Stimulated activated naive B cell treated with anti-CD40 and anti-IgM and Interleukin-4, amounts not matched to agents 10 μg/mL and 1 μg/mL and 100 μg/mL, for 72 hours (primary cell): ENCODE data around the gene RTL10.

ENCODE experiments used
- ATAC-seq, 2 donors: fragments of 150-1000 bp; cut with Tn5 transposase; replicated peaks; 2 replicates each; pipeline ENCODE4 v1.10.0; 2021; ENCODE audit warnings: moderate library complexity in 1 of 2
- DNase-seq: peaks from one replicate; pipeline ENCODE4 v3.0.0; 2021
- H3K27ac Mint-ChIP-seq: one replicate; pipeline ENCODE4 v1.8.0; 2022; ENCODE audit warnings: mild to moderate bottlenecking, mixed read lengths
- H3K27me3 Mint-ChIP-seq, 2 donors: one replicate each; pipeline ENCODE4 v1.8.0; 2022; ENCODE audit warnings: mixed read lengths in 2 of 2
- H3K36me3 Mint-ChIP-seq, 2 donors: one replicate each; pipeline ENCODE4 v1.8.0; 2022; ENCODE audit warnings: mixed read lengths in 2 of 2, mild to moderate bottlenecking in 1 of 2
- H3K4me1 Mint-ChIP-seq, 2 donors: one replicate each; pipeline ENCODE4 v1.8.0; 2022; ENCODE audit warnings: mixed read lengths in 2 of 2, mild to moderate bottlenecking in 1 of 2
- H3K4me3 Mint-ChIP-seq, 2 donors: one replicate each; pipeline ENCODE4 v1.8.0; 2022; ENCODE audit warnings: mild to moderate bottlenecking in 2 of 2, mixed read lengths in 2 of 2, moderate library complexity in 1 of 2
- H3K9me3 Mint-ChIP-seq, 2 donors: one replicate each; pipeline ENCODE4 v1.8.0; 2022; ENCODE audit warnings: mixed read lengths in 2 of 2, mild to moderate bottlenecking in 1 of 2

Gene RTL10

DNA sequence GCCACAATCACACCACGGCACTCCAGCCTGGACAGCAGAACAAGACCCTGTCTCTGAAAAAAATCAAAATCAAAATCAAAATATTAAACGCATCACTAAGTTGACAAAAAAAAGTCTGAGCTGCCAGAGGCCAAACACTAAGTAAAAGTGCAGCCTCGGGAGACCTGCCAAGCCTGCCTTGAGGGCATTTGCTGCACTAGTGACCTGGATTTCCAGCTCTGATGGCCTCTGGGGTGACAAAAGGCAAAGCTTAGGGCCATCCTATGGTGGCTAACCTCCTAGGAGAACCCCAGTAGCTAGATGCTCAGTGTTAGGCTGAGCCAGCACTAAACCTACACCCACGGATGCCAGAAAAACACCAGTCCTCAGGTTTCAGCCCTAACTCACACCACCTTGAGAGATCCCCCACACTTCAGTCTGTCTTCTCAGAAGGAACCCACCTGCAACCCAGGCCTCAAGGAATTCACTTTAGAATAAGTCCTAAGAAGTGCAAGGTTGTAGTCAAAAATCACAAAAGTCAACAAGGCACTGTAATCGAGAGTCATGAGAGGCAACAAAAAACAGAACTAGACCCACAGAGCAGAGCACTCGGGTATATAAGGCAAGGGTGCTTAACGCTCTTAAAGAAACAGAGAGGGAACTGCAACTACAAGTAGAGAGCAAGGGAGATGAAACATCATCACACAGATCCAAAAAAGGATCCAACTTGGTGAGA lies 28.6 kb downstream of the RTL10 start:
- peaks cover 3% of the 10 kb centered on the region in 2 donors for H3K9me3 Mint-ChIP-seq
- no peak overlapping the region for H3K27ac Mint-ChIP-seq

DNA sequence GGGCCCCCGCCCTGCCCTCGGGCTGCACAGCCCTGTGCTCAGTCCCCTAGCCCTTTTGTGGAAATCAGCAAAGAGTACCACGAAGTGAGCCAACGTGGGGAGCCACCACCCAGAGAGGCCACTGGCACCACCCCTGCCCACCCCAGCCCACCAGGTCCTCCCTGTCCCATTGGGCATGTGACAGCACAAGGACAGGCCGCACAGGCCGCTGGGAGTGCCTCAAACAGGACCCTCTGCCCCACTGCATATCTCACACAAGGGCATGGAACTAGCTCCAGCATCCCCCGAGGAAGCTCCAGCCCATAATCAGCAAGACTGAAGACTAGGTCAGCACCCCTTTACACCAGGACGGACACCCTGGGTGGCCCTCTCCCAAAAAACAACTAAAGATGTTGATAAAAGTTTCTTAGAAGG lies 29.7 kb downstream of the RTL10 start:
- peaks cover 3% of the 10 kb centered on the region in 2 donors for H3K9me3 Mint-ChIP-seq
- H3K27ac Mint-ChIP-seq: no peak overlapping the region
- H3K4me1 Mint-ChIP-seq: peaks cover 7 to 8% of the 10 kb centered on the region in 2 donors
- no peak for ATAC-seq
- peaks cover 13 to 23% of the 10 kb centered on the region in 2 donors for H3K36me3 Mint-ChIP-seq
- no peaks in the 10 kb centered on the region for H3K27me3 Mint-ChIP-seq
- DNase-seq: no peak
- no peak overlapping the region for H3K4me3 Mint-ChIP-seq

More for the DNA sequence above, 28.6 kb downstream of the RTL10 start:
- no peaks in the 10 kb centered on the region for H3K27me3 Mint-ChIP-seq
- no peak overlapping the region for H3K4me3 Mint-ChIP-seq
- H3K36me3 Mint-ChIP-seq: peaks cover 15 to 26% of the 10 kb centered on the region in 2 donors
- no peak for DNase-seq
- H3K4me1 Mint-ChIP-seq: peaks cover 7 to 8% of the 10 kb centered on the region in 2 donors
- ATAC-seq: no peak

DNA sequence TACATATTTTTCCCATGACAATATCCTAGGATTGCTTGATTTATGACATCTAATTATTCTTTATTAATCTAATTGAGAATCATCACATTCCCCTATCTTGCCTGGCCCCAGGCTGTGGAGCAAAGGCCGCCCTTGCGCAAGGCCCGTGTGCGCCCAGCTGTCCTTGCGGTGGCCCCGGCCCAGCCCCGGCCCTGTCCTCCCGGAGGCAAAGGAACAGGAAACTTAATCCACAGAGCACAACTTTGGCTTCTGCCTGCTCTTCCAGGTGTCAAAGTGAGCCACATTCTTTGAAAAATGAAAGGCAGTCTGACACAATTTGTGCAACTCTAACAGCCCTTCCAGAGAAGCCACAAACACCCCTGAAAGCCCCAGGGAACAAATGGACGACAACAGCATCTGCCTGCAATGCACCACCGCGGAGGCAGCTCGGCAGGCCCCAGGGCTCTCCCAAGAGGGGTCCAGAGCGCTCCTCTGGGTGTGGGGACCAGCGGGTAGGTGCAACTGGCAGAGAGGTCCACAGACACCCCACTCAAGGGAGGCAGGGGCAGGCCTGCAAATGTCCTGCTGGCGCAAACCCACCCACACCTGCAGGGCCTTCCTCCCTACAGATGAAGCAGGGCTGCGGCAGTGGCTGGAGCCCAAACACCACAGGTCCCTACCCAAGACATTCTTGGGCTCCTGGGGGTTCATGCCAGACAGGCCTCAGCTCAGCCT lies 30.3 kb downstream of the RTL10 start:
- Mint-ChIP-seq H3K4me1 (peaks cover 7 to 8% of the 10 kb centered on the region in 2 donors), H3K4me3 (no peak overlapping the region), H3K9me3 (peaks cover 3% of the 10 kb centered on the region in 2 donors), H3K27ac (no peak overlapping the region), H3K27me3 (no peaks in the 10 kb centered on the region), H3K36me3 (peaks cover 13 to 23% of the 10 kb centered on the region in 2 donors)
- ATAC-seq (peak; percentile 46 to 50), DNase-seq (no peak)

DNA sequence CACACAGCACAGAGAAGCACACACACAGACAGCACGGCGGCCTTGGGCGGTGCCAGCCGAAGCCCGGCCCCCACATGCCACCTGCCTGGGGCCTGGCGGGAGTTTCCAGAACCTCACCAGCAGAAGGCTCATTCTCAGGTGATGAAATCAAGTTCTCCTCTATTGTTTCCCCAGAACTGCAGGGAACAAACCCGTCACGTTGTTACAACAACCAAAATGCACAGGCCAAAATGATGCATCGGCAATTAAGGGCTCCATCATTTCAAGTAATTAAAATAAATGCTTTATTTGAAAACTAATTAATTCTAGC lies 30.8 kb downstream of the RTL10 start:
- Mint-ChIP-seq H3K36me3 (peaks cover 15 to 26% of the 10 kb centered on the region in 2 donors), H3K27ac (no peak overlapping the region), H3K4me3 (no peak overlapping the region), H3K9me3 (peaks cover 3% of the 10 kb centered on the region in 2 donors), H3K4me1 (peaks cover 7 to 8% of the 10 kb centered on the region in 2 donors), H3K27me3 (no peaks in the 10 kb centered on the region)
- ATAC-seq (no peak), DNase-seq (no peak)

DNA sequence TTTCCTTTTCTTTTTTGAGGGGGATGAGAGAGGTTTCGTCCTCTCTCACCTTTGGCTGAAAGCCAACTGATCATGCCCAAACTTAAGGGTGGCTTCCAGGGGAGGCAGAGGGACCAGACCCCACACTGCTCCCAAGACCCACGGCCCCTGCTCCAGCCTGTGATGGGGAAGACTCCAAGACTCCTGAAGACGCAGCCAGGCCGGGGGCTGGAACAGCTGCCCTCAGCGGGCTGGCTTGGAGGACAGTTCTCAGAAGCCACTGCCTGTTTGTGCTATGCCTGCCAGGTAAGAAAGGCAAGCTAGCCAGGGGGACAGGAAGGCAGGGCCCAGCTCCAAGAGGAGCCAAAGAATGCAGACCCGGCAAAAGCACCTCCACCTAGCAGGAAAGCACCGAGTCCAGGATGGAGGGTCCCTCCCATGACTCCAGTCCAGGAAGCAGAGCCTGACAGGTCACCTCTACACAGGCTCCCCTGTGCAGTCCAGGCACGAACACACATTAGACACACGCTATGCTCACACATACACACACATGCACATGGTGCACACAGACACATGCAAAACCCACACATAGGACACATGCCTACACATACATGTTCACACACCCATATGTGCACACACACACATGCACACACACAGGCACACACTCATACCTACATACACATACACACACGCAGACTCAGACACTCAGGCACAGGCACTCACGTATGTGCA lies 31.3 kb downstream of the RTL10 start:
- peaks cover 3% of the 10 kb centered on the region in 2 donors for H3K9me3 Mint-ChIP-seq
- H3K27ac Mint-ChIP-seq: no peak overlapping the region

DNA sequence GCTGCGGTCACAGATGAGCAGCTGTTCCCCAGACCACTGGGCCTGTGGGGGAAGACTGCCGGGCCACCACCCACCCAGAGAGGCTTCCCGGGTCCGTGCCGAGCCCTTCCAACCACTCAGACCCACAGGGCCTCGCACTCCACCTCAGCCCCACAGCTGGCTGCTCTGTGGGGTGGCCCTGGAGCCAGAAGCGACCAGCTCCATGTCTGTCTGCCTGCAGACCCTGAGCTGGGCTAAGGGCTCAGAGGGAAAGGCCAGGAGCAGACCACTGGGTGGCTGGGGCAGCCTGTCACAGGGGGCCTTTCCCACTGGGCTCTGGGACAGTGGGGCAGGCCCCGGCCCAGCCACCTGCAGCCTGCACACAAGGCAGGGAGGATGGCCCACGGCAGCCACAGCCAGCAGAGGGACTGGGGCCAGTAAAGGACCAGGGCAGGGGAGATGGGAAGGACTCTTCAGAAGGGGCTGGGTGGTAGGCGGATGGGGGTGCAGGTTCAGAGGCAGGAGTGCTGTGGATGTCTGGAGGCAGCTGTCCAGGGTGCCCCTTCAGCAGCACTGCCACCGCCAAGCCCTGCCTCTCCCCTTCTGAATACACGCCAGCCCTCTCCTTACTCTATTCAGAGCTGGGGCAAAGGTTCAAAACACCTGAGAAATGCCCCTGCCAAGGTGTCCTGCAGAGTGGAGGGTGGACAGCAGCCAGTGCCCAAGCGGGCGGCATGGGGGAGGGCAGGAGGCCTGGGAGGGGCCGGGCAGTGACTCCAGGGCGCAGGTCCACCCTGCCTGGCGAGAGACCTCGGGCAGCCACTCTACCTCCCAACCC lies 32.2 kb downstream of the RTL10 start:
- DNase-seq: no peak
- no peaks in the 10 kb centered on the region for H3K27me3 Mint-ChIP-seq
- ATAC-seq: no peak
- H3K4me3 Mint-ChIP-seq: no peak overlapping the region
- H3K4me1 Mint-ChIP-seq: peaks cover 7 to 8% of the 10 kb centered on the region in 2 donors
- H3K36me3 Mint-ChIP-seq: peaks cover 15 to 26% of the 10 kb centered on the region in 2 donors
- no peak overlapping the region for H3K27ac Mint-ChIP-seq
- peaks cover 3% of the 10 kb centered on the region in 2 donors for H3K9me3 Mint-ChIP-seq

More for the DNA sequence above, 31.3 kb downstream of the RTL10 start:
- Mint-ChIP-seq H3K4me1 (peaks cover 7 to 8% of the 10 kb centered on the region in 2 donors), H3K36me3 (peaks cover 15 to 26% of the 10 kb centered on the region in 2 donors), H3K27me3 (no peaks in the 10 kb centered on the region), H3K4me3 (no peak overlapping the region)
- ATAC-seq: no peak
- DNase-seq: no peak

DNA sequence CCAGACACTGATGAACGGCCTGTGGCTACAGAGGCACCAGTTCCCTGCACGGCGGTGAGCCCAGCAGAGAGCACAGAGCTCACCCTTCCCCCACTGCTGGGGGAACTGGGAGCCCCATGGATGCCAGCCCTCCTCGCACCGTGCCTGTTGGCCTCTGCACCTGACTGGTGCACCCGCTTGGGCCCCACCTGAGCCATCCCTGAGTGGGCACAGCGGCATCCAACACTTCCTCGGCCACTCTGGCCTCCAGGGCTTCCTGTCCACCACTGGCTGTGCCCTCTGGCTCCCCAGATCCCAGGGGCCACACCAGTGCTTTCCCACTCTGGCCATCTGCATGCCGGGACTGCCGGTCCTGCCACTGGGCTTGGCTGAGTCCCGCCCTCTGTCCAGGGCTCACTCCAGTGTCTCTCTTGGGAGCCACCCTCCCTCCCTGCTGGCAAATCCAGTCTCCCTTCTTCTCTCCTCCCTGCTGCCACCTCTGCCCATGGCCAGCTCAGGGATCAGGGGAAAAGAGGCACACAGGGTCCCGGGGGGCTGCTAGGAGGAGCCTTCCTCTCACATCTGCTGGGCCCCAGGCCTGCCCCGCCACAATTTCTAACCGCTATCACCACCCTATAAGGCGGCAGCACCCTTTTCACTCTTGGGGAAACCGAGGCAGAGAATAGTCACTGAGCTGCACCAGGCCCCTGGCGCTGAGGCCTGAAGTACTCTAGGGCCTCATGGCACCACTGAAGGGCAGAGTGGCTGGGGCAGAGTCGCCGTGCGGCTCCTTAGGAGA lies 33.0 kb downstream of the RTL10 start:
- H3K4me1 Mint-ChIP-seq: peaks cover 7 to 8% of the 10 kb centered on the region in 2 donors
- H3K36me3 Mint-ChIP-seq: peaks cover 15 to 21% of the 10 kb centered on the region in 2 donors
- ATAC-seq: no peak
- H3K27ac Mint-ChIP-seq: no peak overlapping the region
- DNase-seq: no peak
- no peaks in the 10 kb centered on the region for H3K27me3 Mint-ChIP-seq
- H3K9me3 Mint-ChIP-seq: peaks cover 3% of the 10 kb centered on the region in 2 donors
- H3K4me3 Mint-ChIP-seq: no peak overlapping the region

DNA sequence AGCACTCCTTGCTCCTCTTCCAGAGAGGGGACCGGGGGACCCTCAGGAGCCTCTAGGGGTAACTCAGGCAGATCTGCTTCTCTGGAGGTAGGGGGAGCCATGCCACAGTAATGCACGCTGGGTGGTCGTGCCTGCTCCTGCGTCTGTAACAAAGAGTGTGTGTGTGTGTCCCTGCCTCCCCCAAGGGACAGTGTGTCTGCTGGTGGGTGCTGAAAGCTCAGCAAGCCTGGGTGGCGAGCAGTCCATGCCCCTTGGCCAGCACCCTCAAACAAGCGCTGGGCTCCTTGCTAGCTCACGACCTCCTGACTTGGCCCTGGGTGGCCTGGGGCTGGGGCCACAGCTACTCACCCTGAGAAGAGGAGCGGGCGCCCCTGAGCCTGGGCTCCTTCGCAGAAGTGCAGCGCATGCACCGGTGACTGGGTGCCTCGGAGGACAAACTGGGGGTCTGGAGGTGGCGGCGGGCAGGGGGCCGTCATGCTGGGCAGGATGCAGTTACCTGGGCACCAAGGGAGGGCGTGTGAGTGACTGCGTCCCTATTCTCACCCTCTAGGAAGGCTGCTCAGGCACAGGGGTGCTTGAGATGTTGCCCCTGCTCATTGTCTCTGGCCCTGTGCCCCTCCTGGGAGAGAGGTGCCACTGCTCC lies 33.7 kb downstream of the RTL10 start:
- ATAC-seq: no peak
- peaks cover 7 to 8% of the 10 kb centered on the region in 2 donors for H3K4me1 Mint-ChIP-seq
- no peaks in the 10 kb centered on the region for H3K27me3 Mint-ChIP-seq
- H3K4me3 Mint-ChIP-seq: no peak overlapping the region
- no peak overlapping the region for H3K27ac Mint-ChIP-seq
- no peaks in the 10 kb centered on the region for H3K9me3 Mint-ChIP-seq
- peaks cover 11 to 21% of the 10 kb centered on the region in 2 donors for H3K36me3 Mint-ChIP-seq
- no peak for DNase-seq

DNA sequence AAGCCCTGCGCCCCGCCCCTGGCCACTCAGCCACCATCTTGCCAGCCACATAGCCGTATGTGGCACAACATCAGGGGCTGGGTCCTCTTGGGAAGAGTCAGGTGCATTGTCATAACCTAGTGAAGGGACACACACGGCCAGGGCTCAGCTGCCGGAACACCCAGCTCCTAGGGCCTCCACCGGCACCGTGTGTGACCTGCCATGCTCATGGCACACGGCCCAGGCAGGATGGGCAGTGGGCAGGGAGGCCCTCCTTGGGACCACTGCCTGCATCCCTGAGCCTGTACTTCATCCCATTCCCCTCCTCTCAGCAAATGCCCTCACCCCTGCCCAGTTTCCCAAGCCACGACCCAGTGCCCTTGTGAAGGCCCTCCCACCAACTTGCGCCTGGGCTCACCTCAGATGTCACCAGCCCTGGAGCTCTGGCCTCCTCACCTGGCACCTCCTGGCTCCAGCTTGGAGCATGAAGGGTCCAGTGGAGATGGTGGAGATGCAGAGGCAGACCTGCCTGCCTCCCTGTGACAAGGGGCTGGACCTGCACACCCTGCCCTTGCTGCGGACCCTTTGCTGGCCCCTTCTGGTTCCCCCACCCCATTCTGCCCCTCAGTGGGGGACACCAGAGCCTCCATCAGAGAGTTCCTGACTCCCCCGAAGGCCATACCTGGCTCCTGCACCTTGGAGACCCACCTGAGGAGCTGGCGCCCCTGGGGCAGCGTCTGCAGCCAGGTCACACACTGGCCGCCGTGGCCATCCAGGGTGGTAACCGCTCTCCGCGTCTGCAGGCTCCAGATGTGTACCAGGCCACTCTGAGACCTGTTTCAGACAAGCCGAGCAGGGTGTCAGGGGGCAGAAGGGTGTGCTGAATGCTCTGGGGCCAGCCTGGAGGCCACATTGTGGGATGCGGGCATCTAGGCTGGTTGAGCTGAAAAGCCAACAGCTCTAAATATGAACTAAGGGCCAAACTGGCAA lies 34.5 kb downstream of the RTL10 start:
- peaks cover 7 to 8% of the 10 kb centered on the region in 2 donors for H3K4me1 Mint-ChIP-seq
- H3K4me3 Mint-ChIP-seq: no peak overlapping the region
- peaks cover 11 to 20% of the 10 kb centered on the region in 2 donors for H3K36me3 Mint-ChIP-seq
- H3K9me3 Mint-ChIP-seq: no peaks in the 10 kb centered on the region
- no peak overlapping the region for H3K27ac Mint-ChIP-seq
- ATAC-seq (no peak), DNase-seq (no peak)
- no peaks in the 10 kb centered on the region for H3K27me3 Mint-ChIP-seq

DNA sequence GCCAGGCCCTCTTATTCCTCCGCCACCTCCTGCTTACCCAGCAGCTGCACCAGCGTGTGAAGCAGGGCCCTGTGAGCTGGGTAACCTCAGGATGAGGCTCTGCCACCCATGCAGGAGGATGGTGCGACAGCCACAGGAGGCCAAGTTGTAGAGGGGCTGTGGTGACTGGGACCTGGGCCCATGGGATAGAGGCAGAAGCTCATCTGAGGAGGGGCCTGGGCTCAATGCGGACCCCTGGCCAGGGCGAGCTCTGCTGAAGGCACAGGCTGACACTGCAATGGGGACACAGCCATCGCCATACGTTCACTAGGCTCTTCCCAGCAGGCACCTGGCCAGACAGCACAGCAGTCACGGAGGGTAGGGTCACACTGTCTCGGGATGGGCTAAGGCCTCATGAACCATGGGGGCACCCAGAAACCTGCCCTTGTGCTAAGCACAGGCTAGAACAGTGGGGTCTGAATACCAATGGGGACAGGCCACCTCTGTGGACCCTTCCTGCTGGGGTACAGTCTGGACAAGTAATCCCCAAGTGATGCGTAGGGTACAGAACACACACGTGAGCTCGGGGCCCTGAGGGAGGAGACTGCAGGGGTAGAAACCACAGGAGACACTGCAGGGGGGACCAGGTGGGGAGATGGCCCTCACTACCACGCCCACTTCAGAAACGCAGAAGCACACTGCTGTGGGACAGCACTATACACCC lies 35.3 kb downstream of the RTL10 start:
- Mint-ChIP-seq H3K4me3 (no peak overlapping the region), H3K9me3 (no peaks in the 10 kb centered on the region), H3K27ac (no peak overlapping the region), H3K4me1 (peaks cover 2 to 5% of the 10 kb centered on the region in 2 donors), H3K27me3 (no peaks in the 10 kb centered on the region), H3K36me3 (peaks cover 11 to 22% of the 10 kb centered on the region in 2 donors)
- ATAC-seq (no peak), DNase-seq (no peak)

DNA sequence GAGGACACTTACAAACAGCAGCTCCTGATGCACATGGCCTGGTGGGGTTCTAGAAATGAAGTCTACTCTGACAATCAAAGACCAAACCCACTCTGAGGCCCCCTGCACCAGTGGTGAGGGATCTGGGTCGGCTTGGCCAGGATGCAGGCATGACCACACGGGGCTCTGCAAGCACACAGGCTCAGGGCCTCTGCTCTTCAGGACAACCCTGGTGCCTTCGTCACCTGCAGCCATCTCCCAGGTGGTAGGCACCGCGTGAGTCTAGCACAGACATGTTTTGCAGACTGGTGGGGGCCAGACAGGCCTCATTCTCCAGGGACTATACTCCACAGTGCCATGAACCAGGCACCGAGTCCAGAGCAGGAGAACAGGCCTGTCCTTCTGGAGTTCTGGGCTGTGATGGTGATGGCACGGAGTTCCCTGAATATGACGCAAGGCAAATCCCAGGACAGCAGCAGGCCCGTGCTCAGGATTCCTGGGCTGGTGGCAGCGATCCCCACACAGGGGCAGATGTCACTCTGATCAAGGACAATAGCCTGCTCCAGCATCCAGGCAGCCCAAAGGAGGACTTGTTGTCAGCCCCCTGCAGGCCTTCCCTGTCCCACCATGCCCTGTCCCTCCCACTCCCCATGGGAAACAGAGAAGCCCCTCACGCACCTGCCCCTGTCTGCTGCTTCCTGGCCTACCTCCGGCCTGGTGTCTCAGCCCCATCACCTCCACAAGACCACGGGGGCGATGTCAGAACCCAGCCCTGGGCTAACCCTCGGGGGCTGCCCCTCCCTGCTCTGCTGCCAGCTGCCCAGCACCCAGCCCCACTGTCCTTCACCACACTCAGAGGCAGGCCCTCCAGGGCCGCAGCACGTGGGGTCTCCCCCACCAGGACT lies 36.1 kb downstream of the RTL10 start:
- no peak overlapping the region for H3K4me3 Mint-ChIP-seq
- H3K9me3 Mint-ChIP-seq: no peaks in the 10 kb centered on the region
- H3K4me1 Mint-ChIP-seq: peaks cover 0 to 2% of the 10 kb centered on the region in 2 donors
- peaks cover 8 to 21% of the 10 kb centered on the region in 2 donors for H3K36me3 Mint-ChIP-seq
- no peak for ATAC-seq
- H3K27ac Mint-ChIP-seq: no peak overlapping the region
- H3K27me3 Mint-ChIP-seq: no peaks in the 10 kb centered on the region
- no peak for DNase-seq
